GM08714 (cell line): Measurements from ENCODE around the gene PRPF4.

Experiments
- H3K4me3 ChIP-seq: fragments of 200-500 bp; sonication (Bioruptor generic); 2 replicates; pipeline ENCODE4 v1.5.1; 2014; ENCODE audit warnings: mild to moderate bottlenecking, low read length, inconsistent platforms
- ZNF274 ChIP-seq: IDR thresholded peaks from 2 replicates; pipeline ENCODE4 v1.6.1; 2012; ENCODE audit warnings: mild to moderate bottlenecking, low read depth, low read length

PRPF4 gene

DNA sequence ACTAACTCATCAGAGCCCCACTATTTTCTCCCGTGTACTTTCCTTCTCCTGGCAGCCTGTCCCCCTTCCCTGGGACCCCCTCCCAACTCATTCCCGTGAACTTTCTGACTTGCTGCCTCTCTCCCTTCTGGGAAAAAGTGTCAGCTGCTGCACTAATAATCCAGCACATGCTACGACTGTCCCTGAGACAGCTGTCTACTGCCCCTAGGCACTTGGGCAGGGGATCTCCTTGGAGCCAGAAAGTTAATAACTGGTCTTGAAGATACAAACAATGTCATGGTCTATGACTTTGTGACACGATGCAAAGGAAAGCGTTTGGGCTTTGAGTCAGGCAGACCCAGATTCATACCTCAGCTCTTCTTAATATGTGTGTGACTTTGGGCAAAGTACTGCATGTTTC, 37.8 kb downstream of the PRPF4 start:
- no peak for TF ChIP-seq ZNF274
- no peak overlapping the region for H3K4me3 ChIP-seq

DNA sequence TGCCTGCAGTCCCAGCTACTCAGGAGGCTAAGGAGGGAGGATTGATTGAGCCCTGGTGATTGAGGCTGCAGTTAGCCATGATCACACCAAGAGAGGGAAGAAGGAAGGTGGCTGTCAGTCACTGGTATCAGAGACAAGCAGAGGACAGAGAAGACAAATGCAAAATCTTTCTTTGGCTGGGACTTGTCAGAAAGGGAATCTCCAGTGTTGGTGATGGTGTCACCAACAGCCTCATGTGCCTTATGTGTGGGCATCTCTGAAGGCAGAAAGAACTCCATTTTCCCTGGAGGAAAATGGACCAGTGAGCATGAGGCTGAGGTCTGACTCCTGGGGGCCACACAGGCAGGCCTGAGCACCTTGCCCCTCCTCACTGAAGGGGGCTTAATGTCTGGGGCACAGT, 39.8 kb downstream of the PRPF4 start:
- TF ChIP-seq ZNF274 = no peak
- no peak overlapping the region for H3K4me3 ChIP-seq

DNA sequence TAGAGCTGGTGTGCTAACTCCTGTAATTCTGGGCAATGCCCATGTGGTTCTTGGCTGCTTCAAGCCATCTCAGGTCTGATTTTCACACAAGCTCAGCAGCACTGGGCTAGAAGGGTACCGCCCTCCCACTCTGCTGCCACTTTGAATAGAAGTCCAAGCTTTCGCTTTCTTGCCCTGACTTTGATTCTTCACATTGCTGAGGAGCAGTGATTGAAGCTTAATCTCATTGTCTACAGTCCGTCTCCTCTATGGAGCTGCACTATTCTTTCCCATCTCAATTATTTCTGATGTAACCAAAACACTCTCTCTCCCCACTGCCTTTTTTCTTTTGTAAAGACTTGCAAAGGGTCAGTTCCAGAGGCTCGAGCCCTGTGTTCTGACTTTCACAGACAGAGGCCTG, 40.6 kb downstream of the PRPF4 start:
- H3K4me3 ChIP-seq = no peak overlapping the region
- TF ChIP-seq ZNF274 = no peak

DNA sequence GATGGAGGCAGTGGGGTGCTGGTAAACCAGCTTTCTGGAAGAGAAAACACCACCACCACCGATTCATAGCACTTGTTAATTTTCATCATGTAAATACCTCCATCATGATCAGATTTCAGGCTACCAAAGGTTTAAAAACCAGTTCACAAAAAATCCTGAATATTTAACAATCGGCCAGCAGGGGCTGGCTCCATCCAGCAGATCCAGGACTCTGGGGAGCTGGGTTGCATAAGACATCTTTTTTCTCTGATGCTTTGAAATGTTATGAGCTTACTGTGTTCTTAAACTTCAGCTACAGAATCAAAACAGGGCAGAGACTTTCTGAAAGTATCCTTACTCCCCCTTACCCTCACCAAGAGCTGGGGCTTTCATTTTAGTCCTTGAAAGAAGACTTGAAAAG, 42.3 kb downstream of the PRPF4 start:
- no peak overlapping the region for H3K4me3 ChIP-seq
- no peak for TF ChIP-seq ZNF274

DNA sequence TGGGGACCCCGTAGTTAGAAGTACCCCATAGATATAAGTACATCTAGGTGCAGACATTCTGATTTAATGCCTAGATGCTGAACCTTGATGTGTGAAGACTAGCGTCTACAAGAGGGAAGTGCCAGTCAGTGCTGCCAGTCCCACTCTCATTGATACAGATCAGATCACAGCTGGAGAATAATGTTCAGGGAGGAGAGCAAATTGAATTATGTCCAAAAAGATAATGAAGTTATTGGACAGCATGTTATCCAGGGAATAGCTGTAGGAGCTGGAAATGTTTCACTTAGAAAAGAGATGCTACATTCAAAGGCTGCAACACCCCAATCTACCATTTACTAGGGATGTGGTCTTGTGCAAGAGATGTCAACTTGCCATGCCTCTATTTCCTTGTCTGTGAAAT, 43.6 kb downstream of the PRPF4 start:
- no peak overlapping the region for H3K4me3 ChIP-seq
- TF ChIP-seq ZNF274 = no peak

DNA sequence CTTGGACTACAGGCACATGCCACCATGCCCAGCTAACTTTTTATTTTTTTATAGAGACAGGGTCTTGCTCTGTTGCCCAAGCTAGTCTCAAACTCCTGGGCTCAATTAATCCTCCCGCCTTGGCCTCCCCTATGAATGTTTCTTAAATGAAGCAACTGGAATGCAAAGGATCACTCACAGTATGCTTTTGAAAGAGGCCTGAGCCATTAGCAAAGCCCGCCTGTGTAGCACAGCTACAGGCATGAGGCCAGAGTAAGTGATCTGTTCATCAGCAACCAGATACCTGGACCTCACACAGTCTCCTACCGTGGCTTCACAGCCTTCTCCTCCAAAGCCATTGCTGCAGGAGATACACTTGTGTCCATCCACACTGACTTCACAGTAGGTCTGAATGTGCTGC, 44.6 kb downstream of the PRPF4 start:
- no peak overlapping the region for H3K4me3 ChIP-seq
- TF ChIP-seq ZNF274 = no peak

DNA sequence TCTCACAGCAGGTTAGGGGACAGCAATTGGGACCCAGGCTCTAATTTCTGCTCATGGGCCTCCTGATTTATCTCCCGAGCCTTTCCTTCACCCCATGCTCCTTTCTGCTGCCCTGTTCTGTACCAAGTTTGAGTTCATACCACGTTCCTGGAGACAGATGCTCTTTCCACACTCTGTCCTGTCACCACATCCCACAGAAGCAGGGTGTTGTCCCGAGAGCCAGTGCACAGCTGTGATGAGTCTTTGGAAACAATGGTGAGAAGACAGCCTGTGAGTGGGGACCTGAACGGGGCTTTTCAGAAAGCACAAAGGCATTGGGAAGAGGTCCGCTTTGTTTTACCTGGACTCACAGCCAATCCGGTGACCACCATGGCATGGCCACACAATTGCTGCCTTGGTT, 47.2 kb downstream of the PRPF4 start:
- no peak overlapping the region for H3K4me3 ChIP-seq
- no peak for TF ChIP-seq ZNF274

DNA sequence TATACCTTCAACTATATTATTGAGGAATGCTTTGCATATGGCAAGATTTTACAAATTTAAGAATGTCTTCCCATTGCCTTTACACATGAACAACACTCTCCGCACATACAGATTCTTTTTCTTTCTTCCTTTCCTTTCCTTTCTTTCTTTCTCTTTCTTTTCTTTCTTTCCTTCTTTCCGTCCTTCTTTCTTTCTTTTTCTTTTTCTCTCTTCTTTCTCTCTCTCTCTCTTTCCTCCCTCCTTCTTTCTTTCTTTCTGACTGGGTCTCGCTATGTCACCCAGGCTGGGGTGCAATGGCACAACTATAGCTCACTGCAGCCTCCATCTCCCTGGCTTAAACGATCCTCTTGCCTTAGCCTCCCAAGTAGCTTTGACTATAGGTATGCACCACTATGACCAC, 50.8 kb downstream of the PRPF4 start:
- H3K4me3 ChIP-seq = no peak overlapping the region
- TF ChIP-seq ZNF274 = no peak

DNA sequence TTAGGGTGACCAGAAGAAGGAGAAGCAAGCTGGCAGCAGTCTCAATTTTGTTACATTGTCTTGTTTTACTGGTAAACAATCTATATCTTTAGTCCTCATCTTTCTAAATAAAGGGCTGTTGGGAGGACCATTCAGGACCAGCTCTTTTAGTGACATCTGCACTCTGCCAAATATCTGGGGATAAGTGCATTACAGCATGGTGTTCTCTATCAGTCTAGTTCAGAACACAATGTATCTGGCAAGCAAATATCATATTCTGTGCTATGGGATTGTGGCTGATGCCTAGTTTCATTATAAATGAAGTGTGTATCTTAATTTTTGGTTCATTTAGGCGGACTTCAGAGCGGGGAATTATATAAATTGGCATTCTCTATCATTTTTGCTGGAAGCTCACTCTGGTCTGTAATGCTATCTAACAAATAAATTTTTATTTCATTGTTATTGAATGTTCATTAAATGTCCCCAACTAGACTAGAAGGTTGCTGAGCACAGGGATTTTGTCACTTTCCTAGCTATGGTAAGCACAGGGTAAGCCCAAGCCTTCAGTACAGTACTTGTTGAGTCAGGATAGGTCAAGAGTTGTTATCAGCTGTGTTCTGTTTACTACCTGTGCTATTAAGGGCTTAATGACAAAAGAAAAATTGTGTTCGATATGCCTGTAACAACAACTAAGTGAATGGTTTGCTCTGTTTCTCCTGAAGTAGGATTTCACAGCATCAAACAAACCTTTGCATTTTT, 52.8 kb downstream of the PRPF4 start:
- no peak overlapping the region for H3K4me3 ChIP-seq
- TF ChIP-seq ZNF274 = no peak

DNA sequence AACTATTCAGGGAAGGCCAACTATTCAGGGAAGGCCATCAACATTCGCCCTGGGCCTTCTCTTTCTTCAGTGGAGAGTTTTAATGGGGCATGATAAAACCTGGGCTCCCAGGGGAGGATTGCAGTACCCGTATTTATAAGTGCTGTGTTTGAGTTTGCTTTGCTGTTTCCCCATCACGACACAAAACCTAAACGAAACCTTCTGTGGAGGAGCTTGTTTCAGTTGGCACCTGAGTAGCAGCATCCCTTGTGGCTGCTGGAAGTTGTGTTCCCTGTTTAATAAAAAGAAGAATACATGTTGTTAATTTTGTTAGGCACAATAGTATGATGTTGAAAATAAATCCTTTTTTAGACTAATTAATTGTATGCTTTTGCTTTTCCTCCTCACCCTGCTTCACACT, 56.3 kb downstream of the PRPF4 start:
- no peak overlapping the region for H3K4me3 ChIP-seq
- no peak for TF ChIP-seq ZNF274

DNA sequence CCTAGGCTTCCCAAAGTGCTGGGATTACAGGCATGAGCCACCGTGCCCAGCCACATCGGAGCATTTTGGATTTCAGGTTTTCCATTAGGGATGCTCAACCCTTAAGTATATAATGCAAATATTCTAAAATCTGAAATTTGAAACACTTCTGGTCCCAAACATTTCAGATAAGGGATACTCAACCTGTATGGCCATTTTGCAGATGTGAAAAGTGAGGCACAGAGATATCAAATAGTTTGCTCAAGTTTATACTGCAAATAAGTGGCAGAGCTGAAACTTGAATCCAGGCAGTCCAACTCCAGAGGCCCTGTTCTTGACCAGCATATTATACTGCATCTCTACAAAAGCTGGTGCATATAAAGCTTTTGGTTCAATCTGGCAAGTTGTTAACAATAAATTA, 62.3 kb downstream of the PRPF4 start:
- H3K4me3 ChIP-seq = no peak overlapping the region
- no peak for TF ChIP-seq ZNF274

DNA sequence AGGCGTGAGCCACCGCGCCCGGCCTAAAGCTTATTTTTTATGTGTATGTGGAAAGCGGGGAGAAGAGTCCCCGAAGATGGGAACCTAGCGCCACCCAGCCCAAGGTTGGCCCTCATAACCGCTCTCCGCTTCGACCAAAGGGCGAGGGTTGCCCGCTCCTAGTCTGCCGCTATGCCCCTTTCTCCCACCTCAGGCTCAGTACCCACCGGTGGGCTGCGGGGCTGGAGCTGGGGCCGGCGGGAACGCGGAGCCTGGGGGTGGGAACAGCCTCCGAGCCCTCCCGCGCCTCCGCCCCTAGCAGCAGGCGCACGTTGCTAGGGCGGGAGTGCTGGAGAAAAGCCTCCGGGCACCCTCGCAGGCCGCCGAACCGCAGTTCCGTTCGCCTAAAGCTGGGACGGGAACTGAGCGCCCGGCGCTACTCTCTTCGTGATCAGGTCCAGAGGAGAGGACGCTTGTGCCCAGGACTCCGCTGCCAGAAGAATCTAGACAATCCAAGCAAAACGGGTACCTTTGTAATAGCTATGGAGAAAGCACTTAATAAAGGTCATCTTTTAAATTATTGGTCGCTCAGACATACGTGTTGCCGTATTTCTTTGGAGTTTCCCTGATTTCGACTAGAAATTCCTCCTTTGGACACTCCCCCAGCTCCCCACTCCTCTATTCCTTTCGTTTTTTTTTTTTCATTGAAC, 64.7 kb downstream of the PRPF4 start, which contains the start of gene WDR31:
Gene WDR31 (minus strand): TSS at position 265 of the 689 bp plus-strand sequence. CDS start 8,253 bp downstream, outside the sequence.
- peak within 1 kb of the TSS; percentile 87 for H3K4me3 ChIP-seq
- no peak for TF ChIP-seq ZNF274

DNA sequence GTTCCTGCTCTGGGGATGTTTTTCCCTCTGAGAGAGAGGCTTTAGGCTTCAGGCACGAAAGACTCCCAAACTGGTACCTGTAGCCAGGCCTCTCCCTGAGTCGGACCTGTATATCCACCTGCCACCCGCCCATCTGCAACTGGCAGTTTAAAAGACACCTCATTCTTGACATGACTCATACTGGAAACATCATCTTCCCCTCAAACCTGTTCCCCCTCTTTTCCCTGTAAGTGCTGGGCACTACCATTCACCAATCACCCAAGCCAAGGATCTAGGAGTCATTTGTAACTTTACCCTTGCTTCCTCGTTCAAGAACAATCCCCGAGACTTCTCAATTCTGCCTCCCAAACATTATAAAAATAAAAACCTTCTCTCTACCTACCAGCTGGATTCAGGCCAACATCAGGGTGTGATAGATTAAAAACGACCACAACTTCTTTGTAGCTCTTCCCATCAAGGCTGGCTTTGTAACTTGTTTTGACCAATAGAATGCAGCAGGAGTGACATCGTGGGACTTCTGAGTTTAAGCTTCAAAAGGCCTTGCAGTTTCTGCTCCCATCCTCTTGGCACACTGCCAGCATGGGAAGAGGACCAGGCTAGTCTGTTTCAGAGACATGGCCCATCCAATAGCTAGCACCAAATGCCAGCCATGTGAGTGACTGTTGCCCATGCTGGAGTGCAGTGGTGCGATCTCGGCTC, 66.4 kb downstream of the PRPF4 start:
- no peak for TF ChIP-seq ZNF274
- no peak overlapping the region for H3K4me3 ChIP-seq
